ENCODE data around the gene MAP3K14.
A peak's percentile ranks its signal among the peaks of the same experiment; 100 is the strongest.

Gene MAP3K14

GRCh38 chr17:45293413-45294211, 23.2 kb downstream of the MAP3K14 start:
- H3K4me1 ChIP-seq, result peaks cover 60% of the 10 kb centered on the region
- no peak for TF ChIP-seq CTCF (IDR thresholded peaks at IDR 0.05)
- H3K27me3 ChIP-seq (ENCODE audit: control insufficient read depth, insufficient read depth, low read length), result no peaks in the 10 kb centered on the region
- no peaks in the 10 kb centered on the region for H3K9me3 ChIP-seq (ENCODE audit: control insufficient read depth, low read length)
- no peak overlapping the region for H3K4me3 ChIP-seq (ENCODE audit: low read depth, low read length)
- peaks cover 24% of the 10 kb centered on the region for H3K79me2 ChIP-seq
- no peak overlapping the region for H2AFZ ChIP-seq
- H3K27ac ChIP-seq, result peak overlapping the region; percentile 72
- H3K9ac ChIP-seq, result peak overlapping the region; percentile 17
- peak overlapping the region; percentile 46 for H3K4me2 ChIP-seq (ENCODE audit: low read length)
- no peaks in the 10 kb centered on the region for H3K36me3 ChIP-seq (ENCODE audit: control insufficient read depth, insufficient read depth, low read length)

- Histone ChIP-seq H3K4me3 (ENCODE audit: low read depth, low read length) (no peak overlapping the region), H3K27ac (peak overlapping the region; percentile 72)
These were observed 24.0 kb downstream of the MAP3K14 start for GRCh38 chr17:45292696-45293412.

GRCh38 chr17:45291171-45291805, 25.5 kb downstream of the MAP3K14 start:
- H3K79me2 ChIP-seq, result peaks cover 21% of the 10 kb centered on the region
- H3K27me3 ChIP-seq (ENCODE audit: control insufficient read depth, insufficient read depth, low read length), result no peaks in the 10 kb centered on the region
- H3K9me3 ChIP-seq (ENCODE audit: control insufficient read depth, low read length), result no peaks in the 10 kb centered on the region
- no peak overlapping the region for H3K9ac ChIP-seq
- H3K27ac ChIP-seq, result no peak overlapping the region
- no peaks in the 10 kb centered on the region for H3K36me3 ChIP-seq (ENCODE audit: control insufficient read depth, insufficient read depth, low read length)
- no peak overlapping the region for H2AFZ ChIP-seq
- no peak overlapping the region for H3K4me3 ChIP-seq (ENCODE audit: low read depth, low read length)
- H3K4me1 ChIP-seq, result peaks cover 69% of the 10 kb centered on the region
- no peak for TF ChIP-seq CTCF (IDR thresholded peaks at IDR 0.05)
- no peak overlapping the region for H3K4me2 ChIP-seq (ENCODE audit: low read length)

More at GRCh38 chr17:45292696-45293412, 24.0 kb downstream of the MAP3K14 start:
- Histone ChIP-seq H3K9ac (no peak overlapping the region), H2AFZ (no peak overlapping the region), H3K27me3 (ENCODE audit: control insufficient read depth, insufficient read depth, low read length) (no peaks in the 10 kb centered on the region), H3K9me3 (ENCODE audit: control insufficient read depth, low read length) (no peaks in the 10 kb centered on the region), H3K36me3 (ENCODE audit: control insufficient read depth, insufficient read depth, low read length) (no peaks in the 10 kb centered on the region), H3K4me2 (ENCODE audit: low read length) (peak overlapping the region; percentile 46), H3K4me1 (peaks cover 67% of the 10 kb centered on the region), H3K79me2 (peaks cover 24% of the 10 kb centered on the region)
- TF ChIP-seq CTCF (IDR thresholded peaks at IDR 0.05), result no peak

GRCh38 chr17:45290269-45290765, 26.5 kb downstream of the MAP3K14 start:
- peaks cover 15% of the 10 kb centered on the region for H3K79me2 ChIP-seq
- no peak overlapping the region for H2AFZ ChIP-seq
- H3K9ac ChIP-seq, result no peak overlapping the region
- H3K9me3 ChIP-seq (ENCODE audit: control insufficient read depth, low read length), result no peaks in the 10 kb centered on the region
- H3K4me2 ChIP-seq (ENCODE audit: low read length), result no peak overlapping the region
- TF ChIP-seq CTCF (IDR thresholded peaks at IDR 0.05), result no peak
- no peaks in the 10 kb centered on the region for H3K36me3 ChIP-seq (ENCODE audit: control insufficient read depth, insufficient read depth, low read length)
- H3K4me1 ChIP-seq, result peaks cover 68% of the 10 kb centered on the region
- H3K27ac ChIP-seq, result no peak overlapping the region
- no peaks in the 10 kb centered on the region for H3K27me3 ChIP-seq (ENCODE audit: control insufficient read depth, insufficient read depth, low read length)
- no peak overlapping the region for H3K4me3 ChIP-seq (ENCODE audit: low read depth, low read length)
